KMS-11 (cell line): ENCODE results near the gene C14orf180.

Source experiments
- H2AFZ ChIP-seq: fragments of 200-600 bp; sonication (generic); 2 replicates; pipeline ENCODE4 v1.6.1; 2016; ENCODE audit warnings: antibody characterized with exemption, mixed run types, low read depth
- H3K27ac ChIP-seq: fragments of 200-600 bp; sonication (generic); 2 replicates; pipeline ENCODE4 v1.6.1; 2016; ENCODE audit warnings: mild to moderate bottlenecking, mixed run types
- H3K27me3 ChIP-seq: fragments of 200-600 bp; sonication (generic); 2 replicates; pipeline ENCODE4 v1.6.1; 2017; ENCODE audit warnings: mild to moderate bottlenecking, low read depth, mixed run types, moderate library complexity; ENCODE audit not compliant: insufficient read depth
- H3K36me3 ChIP-seq: fragments of 200-600 bp; sonication (generic); 2 replicates; pipeline ENCODE4 v1.6.1; 2017; ENCODE audit warnings: mild to moderate bottlenecking, mixed run types; ENCODE audit not compliant: insufficient read depth
- H3K4me1 ChIP-seq: fragments of 200-600 bp; sonication (generic); 2 replicates; pipeline ENCODE4 v1.6.1; 2016; ENCODE audit warnings: mild to moderate bottlenecking, low read depth, mixed run types; ENCODE audit not compliant: poor library complexity, severe bottlenecking
- H3K4me2 ChIP-seq: fragments of 200-600 bp; sonication (generic); 2 replicates; pipeline ENCODE4 v1.7.0; 2016; ENCODE audit warnings: mild to moderate bottlenecking, mixed run types
- H3K4me3 ChIP-seq: fragments of 200-600 bp; sonication (generic); IDR thresholded peaks from 2 replicates; pipeline ENCODE4 v1.6.1; 2017; ENCODE audit warnings: low read depth, low read length, mixed read lengths; ENCODE audit not compliant: insufficient read depth
- H3K79me2 ChIP-seq: fragments of 200-600 bp; sonication (generic); 2 replicates; pipeline ENCODE4 v1.6.1; 2016; ENCODE audit warnings: low read depth, mixed run types; ENCODE audit not compliant: insufficient read depth
- H3K9ac ChIP-seq: fragments of 200-600 bp; sonication (generic); 2 replicates; pipeline ENCODE4 v1.6.1; 2016; ENCODE audit warnings: mild to moderate bottlenecking, mixed run types
- H4K20me1 ChIP-seq: fragments of 200-600 bp; sonication (generic); 2 replicates; pipeline ENCODE4 v1.6.1; 2016; ENCODE audit warnings: mild to moderate bottlenecking, mixed run types; ENCODE audit not compliant: insufficient read depth
- TF ChIP-seq, protein P1 (sequence below): fragments of 200-600 bp; sonication (generic); conservative IDR thresholded peaks from 2 replicates; pipeline ENCODE4 v1.6.1; 2017; ENCODE audit warnings: low read depth, mild to moderate bottlenecking, antibody characterized with exemption, low read length, moderate library complexity, mixed read lengths

Gene C14orf180

DNA sequence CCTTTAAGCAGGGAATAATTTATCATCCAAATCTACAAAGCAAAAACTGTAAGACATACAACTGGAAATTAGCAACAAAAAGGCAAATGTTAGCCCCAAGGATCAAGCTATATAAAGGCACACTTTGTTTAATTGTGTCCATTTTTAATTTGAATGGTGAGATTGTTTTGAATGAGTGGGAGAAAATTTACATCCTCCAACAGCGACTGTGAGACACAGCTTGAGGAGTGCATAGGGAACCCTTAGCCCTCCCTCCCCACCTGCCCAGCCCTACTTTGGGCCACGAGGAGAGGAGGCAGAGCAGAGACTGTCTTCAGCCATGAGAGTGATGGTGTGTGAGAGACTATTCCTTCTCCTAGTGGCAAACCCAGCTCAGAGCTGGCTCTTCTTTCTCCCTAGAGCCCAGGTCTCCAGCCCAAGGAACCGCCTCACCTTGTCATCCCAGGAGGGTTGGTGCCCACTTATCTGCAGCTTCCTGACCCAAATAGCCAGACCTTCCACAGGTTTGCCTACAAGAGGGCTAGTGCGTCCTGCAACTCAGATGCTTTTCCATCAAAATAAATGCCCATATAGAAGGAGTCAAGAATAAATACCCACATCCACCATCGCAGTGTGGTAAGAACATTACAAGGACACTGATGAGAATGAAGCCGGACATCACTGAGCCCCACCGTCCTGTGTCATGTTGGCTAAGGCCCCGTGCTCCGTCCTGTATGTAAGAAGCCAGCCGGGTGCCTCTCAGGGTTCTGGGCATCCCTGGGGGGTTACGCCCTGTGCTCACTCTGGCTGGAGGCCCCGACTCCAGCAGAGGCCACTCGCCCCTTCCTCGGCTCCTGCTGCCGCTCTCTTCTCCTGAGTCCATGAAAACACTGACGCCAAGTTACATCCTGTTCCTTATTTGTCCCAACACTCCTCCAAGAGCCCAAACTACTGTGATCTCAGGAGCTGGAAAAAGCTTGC lies 36.4 kb upstream of the C14orf180 start:
- H3K9ac ChIP-seq = no peak overlapping the region
- no peaks in the 10 kb centered on the region for H3K4me1 ChIP-seq
- H3K27me3 ChIP-seq = peaks cover 42% of the 10 kb centered on the region; the same call in 1 of the 2 replicates
- H3K36me3 ChIP-seq = no peaks in the 10 kb centered on the region
- H3K4me2 ChIP-seq = no peak overlapping the region
- no peaks in the 10 kb centered on the region for H4K20me1 ChIP-seq
- TF ChIP-seq, protein P1, sequence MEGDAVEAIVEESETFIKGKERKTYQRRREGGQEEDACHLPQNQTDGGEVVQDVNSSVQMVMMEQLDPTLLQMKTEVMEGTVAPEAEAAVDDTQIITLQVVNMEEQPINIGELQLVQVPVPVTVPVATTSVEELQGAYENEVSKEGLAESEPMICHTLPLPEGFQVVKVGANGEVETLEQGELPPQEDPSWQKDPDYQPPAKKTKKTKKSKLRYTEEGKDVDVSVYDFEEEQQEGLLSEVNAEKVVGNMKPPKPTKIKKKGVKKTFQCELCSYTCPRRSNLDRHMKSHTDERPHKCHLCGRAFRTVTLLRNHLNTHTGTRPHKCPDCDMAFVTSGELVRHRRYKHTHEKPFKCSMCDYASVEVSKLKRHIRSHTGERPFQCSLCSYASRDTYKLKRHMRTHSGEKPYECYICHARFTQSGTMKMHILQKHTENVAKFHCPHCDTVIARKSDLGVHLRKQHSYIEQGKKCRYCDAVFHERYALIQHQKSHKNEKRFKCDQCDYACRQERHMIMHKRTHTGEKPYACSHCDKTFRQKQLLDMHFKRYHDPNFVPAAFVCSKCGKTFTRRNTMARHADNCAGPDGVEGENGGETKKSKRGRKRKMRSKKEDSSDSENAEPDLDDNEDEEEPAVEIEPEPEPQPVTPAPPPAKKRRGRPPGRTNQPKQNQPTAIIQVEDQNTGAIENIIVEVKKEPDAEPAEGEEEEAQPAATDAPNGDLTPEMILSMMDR = no peak
- H3K4me3 ChIP-seq = no peak overlapping the region
- no peak overlapping the region for H3K27ac ChIP-seq
- H3K79me2 ChIP-seq = no peaks in the 10 kb centered on the region
- H2AFZ ChIP-seq = no peak overlapping the region

DNA sequence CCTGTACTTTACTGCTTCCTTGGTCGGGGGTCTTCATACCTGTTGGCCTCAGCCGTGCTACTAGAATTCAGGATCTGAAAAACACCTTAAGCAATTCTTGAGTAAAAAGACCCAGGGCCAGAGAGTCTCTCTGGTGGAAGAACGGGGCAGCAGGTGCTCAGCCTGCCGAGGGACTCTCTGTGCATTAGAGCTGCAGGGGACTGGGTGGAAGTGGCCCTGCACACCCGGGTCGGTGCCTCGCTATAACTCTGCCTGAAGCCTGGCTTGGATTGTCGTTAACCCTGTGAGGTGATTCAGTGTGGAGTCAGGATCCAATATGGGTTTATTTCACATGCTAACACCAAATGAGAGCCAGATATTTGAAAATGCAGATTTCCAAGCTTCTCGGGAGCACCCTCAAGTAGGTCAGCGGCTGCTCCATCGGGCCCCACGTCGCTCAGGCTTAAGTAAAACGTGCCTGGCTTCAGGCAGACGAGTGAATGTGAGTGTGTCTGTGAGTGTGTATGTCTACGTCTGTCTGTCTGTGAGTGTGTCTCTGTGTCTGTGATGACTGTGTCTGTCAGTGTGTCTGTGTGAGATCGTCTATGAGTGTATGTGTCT lies 35.1 kb upstream of the C14orf180 start:
- no peak overlapping the region for H3K9ac ChIP-seq
- no peaks in the 10 kb centered on the region for H3K79me2 ChIP-seq
- H3K36me3 ChIP-seq = no peaks in the 10 kb centered on the region
- no peaks in the 10 kb centered on the region for H3K4me1 ChIP-seq
- H3K27me3 ChIP-seq = peaks cover 39% of the 10 kb centered on the region; the same call in 1 of the 2 replicates
- no peak overlapping the region for H3K27ac ChIP-seq
- H3K4me2 ChIP-seq = no peak overlapping the region
- no peak overlapping the region for H3K4me3 ChIP-seq
- H4K20me1 ChIP-seq = no peaks in the 10 kb centered on the region
- TF ChIP-seq, protein P1 = no peak
- no peak overlapping the region for H2AFZ ChIP-seq

DNA sequence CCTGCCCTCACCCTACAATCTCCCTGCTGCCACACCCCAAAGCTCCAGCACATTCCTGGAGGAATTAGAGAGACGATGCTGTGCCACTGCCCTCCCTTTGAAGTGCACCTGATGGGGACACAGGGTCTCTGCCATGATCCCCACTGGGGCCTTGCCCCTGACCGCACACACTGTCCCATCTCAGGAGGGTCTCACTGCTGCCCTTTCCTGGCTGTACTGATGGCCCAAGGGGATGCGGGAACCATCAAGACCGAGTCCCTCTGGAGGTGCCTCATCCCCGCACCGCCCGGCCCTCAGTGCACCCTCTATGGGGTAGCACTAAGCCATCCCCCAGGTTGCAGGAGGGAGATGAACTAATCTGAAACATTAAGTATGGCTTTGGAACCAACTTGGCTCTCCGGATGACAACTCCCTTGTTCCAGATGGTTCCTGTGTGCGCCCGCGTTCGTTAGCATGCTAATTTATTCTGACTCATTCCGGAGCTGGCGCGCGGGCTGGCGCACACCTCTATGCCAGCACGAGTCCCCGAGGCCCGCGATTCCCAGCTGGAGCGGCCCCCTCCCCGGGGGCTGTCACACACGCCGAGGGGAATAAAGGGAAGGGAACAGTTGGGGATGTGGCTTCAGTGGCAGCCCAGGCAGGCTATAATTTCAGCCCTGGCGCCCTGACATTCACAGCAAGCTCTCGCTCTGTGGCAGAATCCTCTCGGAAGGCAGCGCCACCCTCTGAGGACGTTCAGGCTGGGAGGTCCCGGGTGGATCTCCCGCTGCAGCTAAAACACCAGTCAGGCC lies 34.2 kb upstream of the C14orf180 start:
- no peak overlapping the region for H3K27ac ChIP-seq
- no peak overlapping the region for H2AFZ ChIP-seq
- no peak overlapping the region for H3K4me2 ChIP-seq
- H3K36me3 ChIP-seq = no peaks in the 10 kb centered on the region
- H3K4me3 ChIP-seq = no peak overlapping the region
- no peaks in the 10 kb centered on the region for H3K79me2 ChIP-seq
- no peaks in the 10 kb centered on the region for H4K20me1 ChIP-seq
- peaks cover 41% of the 10 kb centered on the region; the same call in 1 of the 2 replicates for H3K27me3 ChIP-seq
- TF ChIP-seq, protein P1 = no peak
- H3K9ac ChIP-seq = no peak overlapping the region
- H3K4me1 ChIP-seq = no peaks in the 10 kb centered on the region

DNA sequence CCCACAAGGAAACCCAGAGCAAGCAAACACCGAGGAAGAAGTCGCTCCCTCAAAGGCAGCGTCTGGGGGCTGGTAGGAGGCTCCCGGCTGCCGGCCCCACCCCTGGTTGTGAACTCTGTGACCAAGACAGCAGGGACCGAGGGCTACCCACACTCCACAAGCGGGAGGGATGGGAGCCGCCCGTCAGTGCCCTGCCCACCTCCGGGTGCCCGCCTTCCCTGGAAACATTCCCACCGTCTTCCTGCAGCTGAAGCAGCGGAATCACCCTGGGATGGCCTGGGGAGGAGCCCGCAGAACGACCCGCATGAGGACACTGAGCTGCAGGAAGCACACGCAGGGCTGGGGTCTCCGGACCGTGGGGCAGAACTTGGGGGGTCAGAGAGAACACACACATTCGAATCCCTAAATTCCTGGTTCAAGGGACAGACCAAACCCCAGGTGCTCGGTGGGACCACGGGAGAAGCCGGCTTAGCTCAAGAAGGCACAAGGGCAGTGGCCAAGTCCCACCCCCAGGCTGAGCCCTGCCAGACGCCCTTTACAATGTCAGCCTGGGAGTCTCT lies 33.5 kb upstream of the C14orf180 start:
- Histone ChIP-seq H3K27me3 (peaks cover 38% of the 10 kb centered on the region; the same call in 1 of the 2 replicates), H3K4me3 (no peak overlapping the region), H4K20me1 (no peaks in the 10 kb centered on the region), H3K79me2 (no peaks in the 10 kb centered on the region), H3K36me3 (no peaks in the 10 kb centered on the region), H3K9ac (no peak overlapping the region), H3K4me1 (no peaks in the 10 kb centered on the region), H3K27ac (no peak overlapping the region), H3K4me2 (no peak overlapping the region), H2AFZ (no peak overlapping the region)
- TF ChIP-seq, protein P1 = no peak
